HL-60 (cell line): ENCODE results near the gene SDHD.
"Not testable (repeated sequence)": the region's sequence is repeated elsewhere in the genome, so short reads cannot be mapped to it uniquely, and the experiment has no call there.

Source experiments
- CTCF ChIP-seq: IDR thresholded peaks from one replicate; pipeline ENCODE4 v1.5.1; 2011; ENCODE audit warnings: low read length, control low read depth, inconsistent platforms; ENCODE audit not compliant: insufficient read depth
- POLR2AphosphoS5 ChIP-seq: IDR thresholded peaks from 2 replicates; pipeline ENCODE4 v1.6.1; 2012; ENCODE audit warnings: low read depth
- REST ChIP-seq: IDR thresholded peaks from 2 replicates; pipeline ENCODE4 v1.6.1; 2012; ENCODE audit warnings: low read depth; ENCODE audit not compliant: insufficient replicate concordance

GRCh38 chr11:112048256-112048655 lies 38.4 kb upstream of the SDHD start:
- TF ChIP-seq CTCF, POLR2AphosphoS5, REST: not testable (repeated sequence)
